CD14-positive monocyte (primary cell): ENCODE measurements around the gene GRK5. TPM values are rescaled to one million over a fixed set of nuclear protein-coding genes. Genes with fewer than 3 reads are reported as not detected.

ENCODE experiments used
- DNase-seq, 3 donors: peaks; one replicate each; pipeline ENCODE4 v3.0.0-alpha.2; 2011 to 2022
- H2AFZ ChIP-seq: 2 replicates; pipeline ENCODE4 v1.6.0; 2012; ENCODE audit warnings: mild to moderate bottlenecking, low read depth, low read length, inconsistent platforms; ENCODE audit not compliant: insufficient read depth, poor library complexity, severe bottlenecking
- H3K27ac ChIP-seq, 2 donors: 1 replicate in 1 of 2; 2 replicates in 1 of 2; pipeline ENCODE4 v1.5.1; 2012 to 2013; ENCODE audit warnings: low read length in 2 of 2, control low read depth in 1 of 2, inconsistent platforms in 1 of 2, low read depth in 1 of 2, mild to moderate bottlenecking in 1 of 2
- H3K27me3 ChIP-seq, 2 donors: one replicate each; pipeline versions ENCODE4 v1.6.0 to v1.6.1; 2011 to 2013; ENCODE audit warnings: low read length in 2 of 2; ENCODE audit not compliant: control insufficient read depth in 2 of 2, insufficient read depth in 2 of 2
- H3K36me3 ChIP-seq, 2 donors: replicated peaks in 1 of 2; 1 replicate in 1 of 2; 2 replicates in 1 of 2; pipeline versions ENCODE4 v1.5.1 to v1.6.1; 2012 to 2013; ENCODE audit warnings: low read length in 2 of 2, control low read depth in 1 of 2, inconsistent platforms in 1 of 2, mild to moderate bottlenecking in 1 of 2; ENCODE audit not compliant: insufficient read depth in 2 of 2, control insufficient read depth in 1 of 2
- H3K4me1 ChIP-seq, 2 donors: 1 replicate in 1 of 2; 2 replicates in 1 of 2; pipeline versions ENCODE4 v1.5.1 to v1.6.1; 2012 to 2013; ENCODE audit warnings: low read length in 2 of 2, control low read depth in 1 of 2, inconsistent platforms in 1 of 2, mild to moderate bottlenecking in 1 of 2, moderate library complexity in 1 of 2; ENCODE audit not compliant: insufficient read depth in 2 of 2, control insufficient read depth in 1 of 2
- H3K4me2 ChIP-seq: replicated peaks from 2 replicates; pipeline ENCODE3; 2012; ENCODE audit warnings: low read length, moderate library complexity, mild to moderate bottlenecking; ENCODE audit not compliant: poor library complexity, severe bottlenecking; ENCODE audit errors: extremely low read depth
- H3K4me3 ChIP-seq, 3 experiments: fragments of 200-600 bp in 1 of 3; sonication (generic) in 1 of 3; replicated peaks in 1 of 3; 1 replicate in 2 of 3; 2 replicates in 1 of 3; pipeline ENCODE4 v1.5.1; 2011 to 2013; ENCODE audit warnings: low read length in 3 of 3, mild to moderate bottlenecking in 3 of 3, control low read depth in 2 of 3, low read depth in 2 of 3, inconsistent platforms in 1 of 3, moderate library complexity in 1 of 3
- H3K79me2 ChIP-seq: 2 replicates; pipeline ENCODE4 v1.6.0; 2012; ENCODE audit warnings: mild to moderate bottlenecking, control low read depth, inconsistent platforms, low read length, moderate library complexity; ENCODE audit not compliant: insufficient read depth
- H3K9ac ChIP-seq: 2 replicates; pipeline ENCODE4 v1.6.0; 2017; ENCODE audit warnings: low read length, mild to moderate bottlenecking; ENCODE audit not compliant: insufficient read depth, poor library complexity, severe bottlenecking
- H3K9me3 ChIP-seq, 2 donors: replicated peaks in 1 of 2; 1 replicate in 1 of 2; 2 replicates in 1 of 2; pipeline versions ENCODE4 v1.5.1 to v1.6.1; 2012 to 2013; ENCODE audit warnings: low read length in 2 of 2, control low read depth in 1 of 2; ENCODE audit not compliant: control insufficient read depth in 1 of 2, insufficient read depth in 1 of 2
- H4K20me1 ChIP-seq: 2 replicates; pipeline ENCODE4 v1.6.0; 2012; ENCODE audit warnings: mild to moderate bottlenecking, low read length, control low read depth, moderate library complexity; ENCODE audit not compliant: insufficient read depth
- H3K27ac Mint-ChIP-seq, 7 donors: one replicate each; pipeline ENCODE4 v1.8.0; 2020; ENCODE audit warnings: mild to moderate bottlenecking in 7 of 7, mixed read lengths in 7 of 7, moderate library complexity in 6 of 7, inconsistent platforms in 2 of 7
- H3K27me3 Mint-ChIP-seq, 3 donors: one replicate each; pipeline ENCODE4 v1.8.0; 2021 to 2022; ENCODE audit warnings: low read depth in 3 of 3, mild to moderate bottlenecking in 3 of 3, mixed read lengths in 3 of 3, moderate library complexity in 3 of 3, inconsistent platforms in 1 of 3
- H3K36me3 Mint-ChIP-seq, 2 donors: one replicate each; pipeline ENCODE4 v1.8.0; 2020; ENCODE audit warnings: mixed read lengths in 2 of 2, inconsistent platforms in 1 of 2, mild to moderate bottlenecking in 1 of 2
- H3K4me1 Mint-ChIP-seq: one replicate; pipeline ENCODE4 v1.8.0; 2020; ENCODE audit warnings: mild to moderate bottlenecking, mixed read lengths
- H3K4me3 Mint-ChIP-seq, 2 donors: one replicate each; pipeline ENCODE4 v1.8.0; 2020; ENCODE audit warnings: mild to moderate bottlenecking in 2 of 2, mixed read lengths in 2 of 2, moderate library complexity in 1 of 2
- H3K9me3 Mint-ChIP-seq, 7 donors: one replicate each; pipeline ENCODE4 v1.8.0; 2020 to 2022; ENCODE audit warnings: mixed read lengths in 7 of 7, mild to moderate bottlenecking in 6 of 7, moderate library complexity in 6 of 7, inconsistent platforms in 2 of 7
- WGBS: methylation state at CpG from one replicate; pipeline ENCODE4 v1.1.5; 2013; ENCODE audit warnings: missing lambda C conversion rate; ENCODE audit not compliant: insufficient coverage; 5-methylcytosine and 5-hydroxymethylcytosine counted together
- intact Hi-C, 2 donors: fragments of 100-400 bp; cut with micrococcal nuclease; formaldehyde crosslinking; loops; one replicate each; pipeline versions ENCODE4 v1.15.0 to v1.15.1; 2023
- polyA plus RNA-seq, 3 donors: library from polyadenylated mRNA; depleted of rRNA in 1 of 3; unstranded in 2 of 3; stranded (reverse) in 1 of 3; fragments of 300-500 nt in 2 of 3; fragments of >200 nt in 1 of 3; fragmentation: Illumina TruSeq in 2 of 3; gene quantifications; 1 replicate in 2 of 3; 2 replicates in 1 of 3; pipeline ENCODE4 v1.2.3, GENCODE V29; 2012 to 2021
- TF ChIP-seq, protein P1 (sequence below): fragments of 200-600 bp; IDR thresholded peaks from one replicate; pipeline ENCODE4 v1.8.0; 2022; ENCODE audit warnings: antibody characterized with exemption, mild to moderate bottlenecking

The GRK5 gene
- polyA plus RNA-seq, 3 donors: 1.2 to 6.5 (median 2.8) TPM

DNA sequence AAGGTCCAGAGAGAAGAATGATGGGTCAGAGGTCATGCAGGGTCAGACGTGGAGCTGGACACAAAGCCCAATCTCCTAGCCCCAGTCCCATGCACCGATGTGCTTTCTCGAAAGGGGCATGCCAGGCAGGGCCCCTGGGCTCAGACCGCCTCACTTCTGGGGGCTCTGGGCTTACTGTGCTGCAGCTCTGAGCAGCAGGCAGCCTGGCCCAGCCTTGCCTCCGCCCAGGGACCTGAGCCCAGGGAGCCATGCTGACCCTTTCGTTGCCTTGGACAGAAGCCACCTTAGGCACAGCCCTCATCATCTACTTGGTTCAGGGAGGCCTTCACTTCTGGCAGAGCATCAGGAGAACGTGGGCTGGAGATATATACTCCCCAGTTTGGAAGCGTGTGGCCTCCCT is 161.2 kb downstream of the GRK5 start:
- H3K9me3 ChIP-seq: no peaks in the 10 kb centered on the region
- Mint-ChIP-seq H3K36me3 (peaks cover 0 to 5% of the 10 kb centered on the region in 2 donors), H3K9me3 (no peaks in the 10 kb centered on the region), H3K4me1 (peaks cover 33% of the 10 kb centered on the region), H3K4me3 (no peak overlapping the region), H3K27me3 (peaks cover 0 to 10% (median 8%) of the 10 kb centered on the region in 3 donors), H3K27ac (peak overlapping the region in 3 of 7 donors; percentile 13 to 55 (median 42))
- no peaks in the 10 kb centered on the region for H3K36me3 ChIP-seq
- no peak overlapping the region for H3K4me3 ChIP-seq
- intact Hi-C loops: no loop called here
- no peak overlapping the region for H2AFZ ChIP-seq
- no peak overlapping the region for H3K27ac ChIP-seq
- no peak overlapping the region for H3K9ac ChIP-seq
- no peak overlapping the region for H3K4me2 ChIP-seq
- no peak for DNase-seq
- H3K79me2 ChIP-seq: no peaks in the 10 kb centered on the region
- H4K20me1 ChIP-seq: no peaks in the 10 kb centered on the region
- 92% methylated on average over 5 of the region's 8 CpGs for WGBS
- peaks cover 13 to 27% of the 10 kb centered on the region in 2 donors for H3K4me1 ChIP-seq
- H3K27me3 ChIP-seq: no peaks in the 10 kb centered on the region
- TF ChIP-seq, protein P1, sequence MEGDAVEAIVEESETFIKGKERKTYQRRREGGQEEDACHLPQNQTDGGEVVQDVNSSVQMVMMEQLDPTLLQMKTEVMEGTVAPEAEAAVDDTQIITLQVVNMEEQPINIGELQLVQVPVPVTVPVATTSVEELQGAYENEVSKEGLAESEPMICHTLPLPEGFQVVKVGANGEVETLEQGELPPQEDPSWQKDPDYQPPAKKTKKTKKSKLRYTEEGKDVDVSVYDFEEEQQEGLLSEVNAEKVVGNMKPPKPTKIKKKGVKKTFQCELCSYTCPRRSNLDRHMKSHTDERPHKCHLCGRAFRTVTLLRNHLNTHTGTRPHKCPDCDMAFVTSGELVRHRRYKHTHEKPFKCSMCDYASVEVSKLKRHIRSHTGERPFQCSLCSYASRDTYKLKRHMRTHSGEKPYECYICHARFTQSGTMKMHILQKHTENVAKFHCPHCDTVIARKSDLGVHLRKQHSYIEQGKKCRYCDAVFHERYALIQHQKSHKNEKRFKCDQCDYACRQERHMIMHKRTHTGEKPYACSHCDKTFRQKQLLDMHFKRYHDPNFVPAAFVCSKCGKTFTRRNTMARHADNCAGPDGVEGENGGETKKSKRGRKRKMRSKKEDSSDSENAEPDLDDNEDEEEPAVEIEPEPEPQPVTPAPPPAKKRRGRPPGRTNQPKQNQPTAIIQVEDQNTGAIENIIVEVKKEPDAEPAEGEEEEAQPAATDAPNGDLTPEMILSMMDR: no peak

DNA sequence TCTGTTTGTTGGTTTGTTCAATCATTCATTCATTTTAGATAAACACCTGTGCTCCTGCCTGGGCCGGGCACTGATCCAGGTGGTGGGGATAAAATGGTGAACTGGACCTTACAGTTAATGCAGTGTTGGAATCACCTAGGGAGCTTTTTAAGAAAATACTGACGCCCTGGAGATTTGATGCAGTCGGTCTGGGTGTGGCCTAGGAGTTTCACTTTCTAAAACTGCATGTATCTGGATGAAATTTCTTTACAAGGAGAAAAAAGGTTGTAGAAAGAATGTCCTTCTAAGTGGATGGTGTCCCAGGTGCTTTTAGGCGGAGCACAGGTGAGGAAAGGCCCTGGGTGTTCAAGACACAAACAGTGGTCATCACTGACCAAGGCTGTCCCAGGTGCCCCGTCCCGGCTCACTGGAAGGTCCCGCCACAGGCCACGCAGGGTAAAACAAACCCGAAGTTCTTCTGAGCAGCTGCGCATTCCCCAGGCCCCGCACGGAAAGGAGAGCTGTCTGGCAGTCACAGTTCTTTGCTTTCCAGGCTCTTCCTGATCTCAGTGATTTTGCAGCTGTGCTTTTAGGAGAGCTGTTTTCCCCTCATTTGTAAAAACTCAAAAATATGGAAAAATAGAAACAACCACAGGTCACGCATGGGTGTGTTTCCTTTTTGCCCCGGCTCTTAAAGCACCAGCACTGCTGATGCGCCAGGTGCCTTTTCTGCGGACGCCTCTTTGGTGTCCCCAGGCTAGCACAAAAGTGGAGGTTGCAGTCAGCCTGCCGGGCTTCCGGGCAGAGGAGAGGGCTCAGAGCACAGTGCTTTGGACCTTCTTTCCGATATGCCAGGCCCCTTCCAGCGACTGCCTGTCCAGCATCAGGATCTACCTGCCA is 161.9 kb downstream of the GRK5 start:
- H3K36me3 Mint-ChIP-seq: peaks cover 0 to 5% of the 10 kb centered on the region in 2 donors
- peaks cover 39% of the 10 kb centered on the region for H3K4me1 Mint-ChIP-seq
- no peaks in the 10 kb centered on the region for H3K9me3 Mint-ChIP-seq
- Histone ChIP-seq H2AFZ (no peak overlapping the region), H3K4me2 (no peak overlapping the region), H3K36me3 (no peaks in the 10 kb centered on the region), H4K20me1 (no peaks in the 10 kb centered on the region), H3K9me3 (no peaks in the 10 kb centered on the region), H3K9ac (no peak overlapping the region), H3K27ac (no peak overlapping the region), H3K4me1 (peaks cover 20 to 34% of the 10 kb centered on the region in 2 donors), H3K27me3 (no peaks in the 10 kb centered on the region), H3K4me3 (no peak overlapping the region), H3K79me2 (no peaks in the 10 kb centered on the region)
- 95% methylated on average over 19 of the region's 21 CpGs for WGBS
- peak overlapping the region in 2 of 7 donors; percentile 42 to 55 for H3K27ac Mint-ChIP-seq
- TF ChIP-seq, protein P1: no peak
- H3K4me3 Mint-ChIP-seq: peak overlapping the region; percentile 37 to 75
- intact Hi-C loops: no loop called here
- DNase-seq: no peak
- H3K27me3 Mint-ChIP-seq: peaks cover 0 to 8% (median 8%) of the 10 kb centered on the region in 3 donors
